ENCODE measurements around the gene PRDX1.

DNA sequence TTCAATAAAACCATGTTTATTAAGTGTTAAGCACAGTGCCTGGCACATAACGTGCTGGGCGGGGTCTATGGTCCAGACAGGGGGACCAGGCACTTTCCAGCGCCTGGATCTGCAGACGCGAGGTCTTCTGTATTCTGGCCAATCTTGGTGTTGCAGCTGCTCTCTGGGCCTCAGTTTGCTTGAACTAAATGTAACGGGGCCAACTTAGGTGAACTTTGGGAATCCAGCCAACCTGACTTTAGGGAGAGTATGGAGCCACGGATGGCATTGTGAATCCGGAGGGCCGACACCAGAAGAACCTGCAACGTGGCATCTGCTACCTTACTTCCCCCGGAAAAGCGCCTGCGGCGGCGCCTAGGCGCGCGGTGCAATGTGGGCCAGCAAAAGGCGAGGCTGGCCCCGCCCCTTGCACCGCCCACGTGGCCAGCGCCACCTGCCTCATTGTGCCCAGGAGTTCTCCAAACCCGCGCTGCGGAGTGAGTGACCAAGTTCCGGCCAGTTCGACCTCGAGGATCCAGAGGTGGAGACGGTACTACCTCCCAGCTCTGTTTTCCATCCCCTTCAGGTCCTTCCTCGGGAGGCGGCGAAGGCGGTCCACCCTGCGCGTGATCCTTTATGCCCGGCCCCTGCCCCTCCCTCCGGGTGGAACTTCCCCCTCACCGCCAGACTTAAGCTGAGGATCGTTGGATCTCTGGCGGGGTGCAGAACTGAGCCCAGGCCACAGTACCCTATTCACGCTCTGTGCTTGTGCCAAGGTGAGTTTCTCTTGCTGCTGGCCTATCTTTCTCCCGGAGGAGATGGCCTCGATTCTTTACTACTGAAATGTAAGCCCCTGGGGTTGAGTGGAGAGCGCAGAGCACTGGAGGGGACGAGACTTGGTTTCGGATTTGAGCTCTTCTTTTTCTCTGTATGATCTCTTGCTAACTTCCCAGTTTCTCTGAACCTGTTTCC is 29.0 kb upstream of the PRDX1 start, which contains the start of gene AKR1A1:
- TF ChIP-seq RAD21 (CRISPR knock-in tag; IDR thresholded peaks at IDR 0.05) (peak; percentile 54), POLR2A (IDR thresholded peaks at IDR 0.05; ENCODE audit: insufficient read depth in 1 of 2, low read depth in 2 of 2, low read length in 2 of 2) (peak; percentile 93 to 97), MED8 (CRISPR knock-in tag; IDR thresholded peaks at IDR 0.05; ENCODE audit: insufficient replicate concordance) (peak; percentile 72), HNRNPK (IDR thresholded peaks at IDR 0.05; ENCODE audit: low read depth, low read length, poor library complexity, severe bottlenecking) (no peak), CBX5 (CRISPR knock-in tag; IDR thresholded peaks at IDR 0.05; ENCODE audit: borderline replicate concordance) (peak; percentile 38; the same call in 1 of the 2 replicates), SRY (CRISPR knock-in tag; IDR thresholded peaks at IDR 0.05) (peak; percentile 98), POLR2AphosphoS5 (IDR thresholded peaks at IDR 0.05; ENCODE audit: low read depth, low read length) (peak; percentile 98), SMARCC2 (IDR thresholded peaks at IDR 0.05) (no peak), KAT7 (CRISPR knock-in tag; IDR thresholded peaks at IDR 0.05; ENCODE audit: borderline replicate concordance) (peak; percentile 92), SKI (IDR thresholded peaks at IDR 0.05; ENCODE audit: partially characterized antibody) (no peak), ZFP36 (IDR thresholded peaks at IDR 0.05; ENCODE audit: borderline replicate concordance, low read depth, low read length, partially characterized antibody) (no peak)
- TF ChIP-seq, protein P1, sequence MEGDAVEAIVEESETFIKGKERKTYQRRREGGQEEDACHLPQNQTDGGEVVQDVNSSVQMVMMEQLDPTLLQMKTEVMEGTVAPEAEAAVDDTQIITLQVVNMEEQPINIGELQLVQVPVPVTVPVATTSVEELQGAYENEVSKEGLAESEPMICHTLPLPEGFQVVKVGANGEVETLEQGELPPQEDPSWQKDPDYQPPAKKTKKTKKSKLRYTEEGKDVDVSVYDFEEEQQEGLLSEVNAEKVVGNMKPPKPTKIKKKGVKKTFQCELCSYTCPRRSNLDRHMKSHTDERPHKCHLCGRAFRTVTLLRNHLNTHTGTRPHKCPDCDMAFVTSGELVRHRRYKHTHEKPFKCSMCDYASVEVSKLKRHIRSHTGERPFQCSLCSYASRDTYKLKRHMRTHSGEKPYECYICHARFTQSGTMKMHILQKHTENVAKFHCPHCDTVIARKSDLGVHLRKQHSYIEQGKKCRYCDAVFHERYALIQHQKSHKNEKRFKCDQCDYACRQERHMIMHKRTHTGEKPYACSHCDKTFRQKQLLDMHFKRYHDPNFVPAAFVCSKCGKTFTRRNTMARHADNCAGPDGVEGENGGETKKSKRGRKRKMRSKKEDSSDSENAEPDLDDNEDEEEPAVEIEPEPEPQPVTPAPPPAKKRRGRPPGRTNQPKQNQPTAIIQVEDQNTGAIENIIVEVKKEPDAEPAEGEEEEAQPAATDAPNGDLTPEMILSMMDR (CRISPR knock-in tag; IDR thresholded peaks at IDR 0.05), result peak; percentile 38; the same call in 1 of the 2 replicates
- TF ChIP-seq, protein P2, sequence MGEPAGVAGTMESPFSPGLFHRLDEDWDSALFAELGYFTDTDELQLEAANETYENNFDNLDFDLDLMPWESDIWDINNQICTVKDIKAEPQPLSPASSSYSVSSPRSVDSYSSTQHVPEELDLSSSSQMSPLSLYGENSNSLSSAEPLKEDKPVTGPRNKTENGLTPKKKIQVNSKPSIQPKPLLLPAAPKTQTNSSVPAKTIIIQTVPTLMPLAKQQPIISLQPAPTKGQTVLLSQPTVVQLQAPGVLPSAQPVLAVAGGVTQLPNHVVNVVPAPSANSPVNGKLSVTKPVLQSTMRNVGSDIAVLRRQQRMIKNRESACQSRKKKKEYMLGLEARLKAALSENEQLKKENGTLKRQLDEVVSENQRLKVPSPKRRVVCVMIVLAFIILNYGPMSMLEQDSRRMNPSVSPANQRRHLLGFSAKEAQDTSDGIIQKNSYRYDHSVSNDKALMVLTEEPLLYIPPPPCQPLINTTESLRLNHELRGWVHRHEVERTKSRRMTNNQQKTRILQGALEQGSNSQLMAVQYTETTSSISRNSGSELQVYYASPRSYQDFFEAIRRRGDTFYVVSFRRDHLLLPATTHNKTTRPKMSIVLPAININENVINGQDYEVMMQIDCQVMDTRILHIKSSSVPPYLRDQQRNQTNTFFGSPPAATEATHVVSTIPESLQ (CRISPR knock-in tag; conservative IDR thresholded peaks at IDR 0.05), result no peak

All from HepG2 (cell line).